HT-29 (cell line): ENCODE data around the gene MSANTD2. TPM values are rescaled to one million over a fixed set of nuclear protein-coding genes. Genes with fewer than 3 reads are reported as not detected.

ENCODE experiments used
- DNase-seq: peaks from one replicate; pipeline ENCODE4 v3.0.0-alpha.2; 2015; ENCODE audit warnings: low spot score
- total RNA-seq: library from RNA; depleted of rRNA; stranded (reverse); fragments of >200 nt; shearing (Covaris generic); gene quantifications from 2 replicates; pipeline ENCODE4 v1.2.3, GENCODE V29; 2014; rRNA removed

MSANTD2 gene
- total RNA-seq = 24.2 and 27.5 TPM in 2 replicates

DNA sequence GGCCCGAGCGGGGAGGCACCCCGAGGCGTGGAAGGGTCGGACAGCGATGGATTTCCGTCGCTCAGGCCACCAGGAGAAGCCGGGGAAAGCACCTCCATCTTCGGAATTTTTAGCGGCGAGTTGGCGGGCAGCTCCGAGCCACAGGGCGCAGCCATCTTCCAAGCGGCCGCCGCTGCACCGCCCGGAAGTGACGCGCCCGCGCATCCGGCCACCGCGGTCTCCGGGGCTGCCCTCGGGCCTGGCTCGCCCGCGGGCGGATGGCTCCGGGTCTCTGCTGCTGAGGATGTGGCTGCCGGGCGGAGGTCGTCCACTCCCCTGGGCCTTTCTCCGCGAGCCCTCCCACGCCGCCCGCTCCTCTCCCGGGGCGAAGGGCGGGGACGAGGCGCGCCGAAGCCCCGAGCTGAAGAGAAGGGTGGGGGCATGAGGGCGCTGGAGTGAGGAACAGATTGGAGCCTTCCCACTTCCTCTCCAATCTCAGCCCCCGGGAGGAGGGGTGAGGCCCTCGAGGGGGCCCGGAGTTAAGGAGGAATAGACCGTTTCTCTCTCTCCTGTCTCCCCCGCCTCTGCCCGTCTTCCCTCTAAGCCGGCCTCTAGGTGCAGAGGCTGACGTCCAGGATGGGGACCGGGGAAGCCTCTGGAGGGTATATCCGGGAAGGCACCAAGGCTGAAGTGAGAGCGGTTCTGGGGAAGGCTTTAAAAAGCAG is at the start of gene MSANTD2:
MSANTD2 (minus strand) TSS at position 181 of the 704 bp plus-strand sequence; CDS start at position 155, 26 bp downstream.
- DNase-seq = peak; percentile 74

DNA sequence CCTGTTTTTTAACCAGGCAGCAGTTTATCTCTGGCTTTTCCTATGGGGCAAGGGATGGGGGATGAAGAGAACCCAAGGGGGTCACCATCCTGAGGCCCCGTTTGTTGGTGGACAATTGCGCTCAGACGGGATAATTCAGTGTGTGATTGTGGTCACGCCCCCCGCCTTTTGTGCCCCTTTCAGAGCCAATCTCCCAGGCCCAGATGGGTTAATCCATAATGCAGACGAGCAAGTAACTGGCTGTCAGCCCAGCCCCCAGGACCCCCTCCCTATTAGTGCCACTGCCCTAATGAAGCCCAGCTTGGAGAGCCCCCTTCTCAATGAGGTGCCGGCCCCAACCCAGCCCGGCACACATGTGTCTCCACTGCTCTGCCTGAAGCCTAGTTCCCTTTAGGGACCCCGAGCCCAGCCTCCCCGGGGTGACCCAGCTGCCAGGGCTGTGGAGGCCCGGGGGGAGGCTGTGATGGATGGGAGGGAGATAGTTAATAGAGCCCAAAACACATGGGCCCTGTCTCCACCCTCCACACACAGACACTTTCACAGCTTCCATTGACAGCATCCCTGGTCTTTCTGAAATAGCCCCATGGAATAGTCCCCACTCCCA is 46.0 kb upstream of the MSANTD2 start:
- DNase-seq = no peak

DNA sequence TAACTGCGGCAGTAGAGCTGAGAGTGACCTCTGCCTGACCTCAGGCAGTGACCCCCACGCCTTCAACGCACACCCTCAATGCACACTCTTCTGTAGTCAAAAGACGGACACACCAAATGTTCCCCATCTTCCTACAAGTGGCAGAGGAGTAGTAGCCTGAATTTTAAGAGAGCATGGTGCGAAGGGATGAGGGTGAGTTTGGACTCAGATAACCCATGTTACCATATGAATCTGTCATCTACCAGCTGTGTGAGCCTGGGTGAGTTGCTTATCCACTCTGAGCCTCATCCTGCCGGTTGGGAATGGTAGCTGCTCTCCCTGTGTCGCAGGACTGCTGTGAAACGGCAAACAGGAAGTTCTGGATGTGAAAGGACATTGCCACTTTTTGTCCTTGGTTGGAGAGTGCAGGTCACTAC is 44.5 kb upstream of the MSANTD2 start:
- DNase-seq = no peak

DNA sequence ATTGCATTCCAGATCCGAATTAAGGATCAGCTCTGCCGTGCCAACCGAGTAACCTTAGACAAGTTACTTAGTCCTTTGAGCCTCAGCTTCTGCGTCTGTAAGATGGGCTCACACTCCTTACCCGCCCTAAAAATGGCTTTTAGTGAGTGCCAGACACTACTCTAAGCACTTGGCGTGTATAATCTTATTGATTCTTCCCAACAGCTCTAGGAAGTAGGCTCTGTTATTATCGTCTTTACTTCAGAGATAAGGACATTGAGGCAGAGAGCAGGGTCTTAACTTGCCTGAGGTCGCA is 43.4 kb upstream of the MSANTD2 start:
- no peak for DNase-seq

DNA sequence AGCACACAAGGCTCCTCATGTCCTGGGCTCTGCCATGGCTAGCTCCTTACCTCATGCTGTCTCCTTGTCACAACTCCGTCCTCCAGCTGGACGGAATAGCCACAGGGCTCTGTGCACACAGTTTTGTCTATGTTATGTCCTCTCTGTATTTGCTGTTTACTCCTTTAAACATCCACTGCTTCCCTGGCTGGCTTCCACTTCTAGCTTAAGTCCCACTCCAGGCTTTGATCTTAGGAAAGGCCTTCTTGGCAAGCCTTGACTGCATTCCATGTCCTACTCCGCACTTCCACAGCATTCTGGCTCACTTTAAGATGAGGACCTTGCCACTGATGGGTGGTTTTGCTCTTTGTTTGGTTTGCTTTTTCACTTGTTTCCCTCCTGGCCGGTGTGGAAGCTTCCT is 42.1 kb upstream of the MSANTD2 start:
- no peak for DNase-seq

DNA sequence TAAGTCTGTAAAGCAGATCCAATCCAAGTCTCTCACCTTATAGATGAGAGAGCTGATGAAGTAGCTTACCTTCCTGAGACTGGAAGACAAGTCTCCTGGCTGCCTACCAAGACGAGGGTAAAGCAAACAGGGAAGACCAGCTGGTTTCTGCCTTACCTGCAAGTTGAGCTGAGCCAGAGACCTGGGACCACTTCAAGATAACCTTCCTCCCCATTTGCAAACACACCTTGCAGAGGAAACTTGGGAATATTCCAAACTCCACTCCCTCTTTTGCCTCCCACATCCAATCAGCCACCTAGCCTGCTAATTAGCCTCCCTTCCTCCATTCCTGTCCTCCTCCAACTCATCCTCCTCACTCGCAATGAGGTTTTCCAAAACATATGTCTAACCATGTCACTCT is 41.6 kb upstream of the MSANTD2 start:
- DNase-seq = no peak

DNA sequence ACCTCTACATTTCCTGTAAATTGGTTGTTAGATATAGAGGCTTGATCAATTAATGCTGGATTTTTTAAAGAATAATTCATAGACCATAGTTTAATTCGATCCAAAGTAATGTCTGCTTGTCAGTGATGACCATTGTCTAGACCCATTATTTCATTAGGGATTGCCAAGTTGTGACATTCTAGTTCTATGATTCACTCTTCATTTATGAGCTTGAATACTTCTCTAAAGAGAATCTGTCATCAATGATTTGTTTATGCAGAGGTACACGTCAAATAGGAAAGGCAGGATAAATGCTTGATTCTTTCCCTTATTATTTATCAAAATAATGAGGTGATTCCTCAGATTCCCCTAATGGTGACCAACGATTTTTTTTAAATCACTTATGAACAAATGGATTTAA is 41.0 kb upstream of the MSANTD2 start:
- DNase-seq = no peak

DNA sequence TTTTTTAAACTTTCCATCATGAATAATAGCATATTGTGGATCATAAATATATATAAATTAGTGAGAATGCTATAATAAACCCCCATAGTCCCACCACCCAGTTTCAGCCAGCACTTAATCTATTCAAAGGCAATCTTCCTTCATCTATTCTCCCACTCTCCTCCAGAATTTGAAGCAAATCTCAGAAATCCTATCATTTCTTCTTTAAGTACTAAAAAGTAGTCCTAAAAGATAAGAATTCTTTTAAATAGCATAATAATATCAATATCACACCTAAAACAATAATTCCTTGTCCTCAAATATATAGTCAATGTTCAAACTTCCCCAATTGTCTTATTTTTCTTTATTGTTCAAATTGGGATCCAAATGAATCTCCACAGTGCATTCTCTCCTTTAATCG is 40.5 kb upstream of the MSANTD2 start:
- no peak for DNase-seq

DNA sequence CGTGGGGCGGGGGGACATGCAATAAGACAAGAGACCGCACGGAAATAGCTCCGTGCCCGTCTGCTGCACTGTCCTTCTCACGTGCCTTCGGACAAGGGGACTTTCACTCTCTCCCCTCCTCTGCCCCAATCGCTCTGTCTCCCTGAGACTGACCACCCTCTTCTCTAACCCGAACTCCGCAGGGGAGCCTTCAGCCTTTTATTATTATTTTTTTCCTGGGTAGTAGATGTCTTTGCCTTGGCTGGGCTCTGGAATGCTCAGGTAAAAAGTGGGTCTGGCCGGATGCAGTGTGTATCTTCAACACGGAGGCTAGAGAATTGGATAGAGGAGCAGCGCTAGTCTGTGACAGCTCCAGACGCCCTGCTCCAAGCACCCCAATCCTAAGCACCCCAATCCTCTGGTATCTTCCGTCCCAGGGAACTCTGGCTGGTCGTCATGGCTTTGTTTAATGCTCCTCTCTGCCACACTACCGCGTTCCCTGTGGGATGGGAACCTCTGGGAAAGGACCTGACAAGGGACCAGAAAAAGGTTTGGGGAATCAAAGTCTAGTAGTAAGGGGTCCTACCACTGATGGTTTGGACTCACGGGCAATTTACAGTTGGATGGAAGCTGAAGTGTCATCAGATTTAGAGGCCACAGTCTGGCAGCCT is 39.9 kb upstream of the MSANTD2 start:
- no peak for DNase-seq

DNA sequence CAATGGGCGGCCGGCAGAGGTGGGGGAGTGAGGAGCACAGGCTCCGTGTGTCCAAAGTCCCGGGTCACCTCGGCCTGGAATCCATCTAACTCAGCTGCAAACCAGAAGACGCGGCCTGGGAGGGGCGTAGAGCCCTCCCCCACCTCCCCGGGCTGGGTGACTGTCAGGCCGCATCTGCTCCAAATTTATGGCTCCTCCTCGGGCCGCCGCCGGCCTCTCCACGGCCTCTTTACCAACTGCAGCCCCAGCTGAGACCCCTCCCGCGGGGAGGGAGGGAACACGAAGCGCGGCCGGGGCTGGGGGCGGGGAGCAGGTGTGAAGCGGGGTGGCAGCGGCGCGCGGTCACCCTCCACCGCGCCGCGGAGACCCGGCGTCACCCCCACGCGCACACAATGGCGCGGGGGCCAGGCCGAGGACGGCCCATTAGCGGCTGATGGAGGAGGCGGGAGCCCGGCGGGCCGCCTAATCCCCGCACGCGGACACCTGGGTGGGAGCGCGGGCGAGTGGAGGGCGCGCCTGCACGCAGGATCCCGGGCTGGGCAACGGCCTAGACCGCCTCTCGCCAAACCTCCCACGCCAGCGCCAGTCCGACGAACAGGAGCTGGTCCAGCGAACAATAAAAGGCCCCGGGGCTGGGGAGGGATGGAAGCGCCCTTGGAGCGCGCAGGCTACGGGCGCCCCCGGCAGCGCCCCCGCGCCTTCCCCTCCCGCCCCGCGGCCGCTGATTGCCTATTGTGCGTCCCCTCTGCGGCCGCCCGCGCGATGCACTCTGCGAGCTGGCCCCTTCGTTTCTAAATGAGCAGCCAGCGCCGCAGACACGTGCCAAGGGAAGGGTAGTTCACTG is 39.1 kb upstream of the MSANTD2 start:
- no peak for DNase-seq

DNA sequence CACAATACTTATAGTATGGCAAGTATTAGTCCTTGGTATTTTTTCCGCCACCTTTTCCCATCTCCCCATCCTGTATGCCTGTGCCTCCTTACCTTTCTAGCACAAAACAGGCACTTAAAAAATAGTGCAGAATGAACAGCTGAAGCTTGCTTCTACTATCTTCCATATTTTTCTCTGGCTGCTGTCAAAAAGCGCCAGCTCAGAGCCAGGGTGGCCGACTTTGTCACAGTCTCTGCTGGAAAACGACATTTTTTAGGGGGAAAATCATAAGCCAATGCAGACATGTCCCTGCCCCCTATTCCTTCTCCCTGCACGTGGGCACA is 38.6 kb upstream of the MSANTD2 start:
- DNase-seq = no peak

DNA sequence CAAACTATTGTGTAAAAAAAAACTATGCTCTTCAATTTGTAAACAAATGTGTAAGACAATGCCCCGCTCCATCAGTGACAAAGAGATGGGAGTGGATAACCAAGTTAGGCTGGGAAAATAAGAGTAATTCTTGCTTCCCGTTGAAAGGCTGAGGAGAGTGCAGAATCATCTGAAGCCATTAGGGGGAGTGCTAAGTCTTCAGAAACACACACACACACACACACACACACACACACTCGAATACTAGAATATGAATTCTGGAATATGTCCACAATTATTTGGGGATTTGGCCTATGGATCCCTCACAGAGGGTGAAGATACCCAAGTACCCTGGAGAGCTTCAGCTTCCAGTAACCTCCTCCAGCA is 37.3 kb upstream of the MSANTD2 start:
- DNase-seq = peak; percentile 89

DNA sequence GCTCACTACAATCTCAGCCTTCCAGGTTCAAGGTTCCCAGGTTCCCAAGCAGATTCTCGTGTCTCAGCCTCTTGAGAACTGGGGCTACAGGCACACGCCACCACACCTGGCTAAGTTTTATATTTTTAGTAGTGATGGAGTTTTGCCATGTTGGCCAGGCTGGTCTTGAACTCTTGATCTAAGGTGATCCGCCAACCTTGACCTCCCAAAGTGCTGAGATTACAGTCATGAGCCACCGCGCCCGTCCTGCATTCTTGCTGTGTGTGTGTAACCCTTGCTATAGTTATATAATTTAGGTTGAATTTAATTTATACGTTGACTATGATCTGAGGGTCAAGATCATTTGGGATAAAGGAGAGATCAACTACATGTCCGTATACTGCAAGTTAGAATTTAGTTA is 35.7 kb upstream of the MSANTD2 start:
- no peak for DNase-seq

DNA sequence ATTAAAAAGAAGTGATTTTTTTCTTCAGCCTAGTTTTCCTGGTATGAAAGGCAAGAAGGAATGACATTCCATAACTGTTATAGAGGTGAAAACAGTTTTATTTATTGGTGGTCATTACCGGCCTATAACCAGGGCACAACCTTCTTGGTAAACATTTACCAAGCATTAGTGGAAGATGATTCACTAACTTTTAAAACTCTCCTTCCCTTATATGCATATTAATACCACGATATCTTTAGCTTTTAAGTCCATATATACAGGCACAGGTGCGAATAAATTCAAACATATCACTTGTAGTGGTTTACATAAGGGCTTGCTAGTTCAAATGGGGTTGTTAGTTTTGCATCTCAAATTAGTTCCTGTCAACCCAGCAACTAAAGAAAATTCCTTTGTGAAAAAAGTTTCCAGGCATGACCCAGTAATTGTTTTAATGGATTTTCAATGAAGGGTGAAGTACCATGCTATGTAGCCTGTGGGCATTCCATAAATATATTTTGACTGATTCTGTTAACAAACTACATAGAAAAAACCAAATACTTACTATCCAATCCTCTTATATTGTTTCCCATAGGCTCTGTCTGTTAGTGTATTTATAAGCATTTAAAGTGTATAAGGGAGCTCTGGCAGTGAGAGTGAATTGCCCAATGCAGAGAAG is 34.4 kb upstream of the MSANTD2 start:
- peak; percentile 67 for DNase-seq

DNA sequence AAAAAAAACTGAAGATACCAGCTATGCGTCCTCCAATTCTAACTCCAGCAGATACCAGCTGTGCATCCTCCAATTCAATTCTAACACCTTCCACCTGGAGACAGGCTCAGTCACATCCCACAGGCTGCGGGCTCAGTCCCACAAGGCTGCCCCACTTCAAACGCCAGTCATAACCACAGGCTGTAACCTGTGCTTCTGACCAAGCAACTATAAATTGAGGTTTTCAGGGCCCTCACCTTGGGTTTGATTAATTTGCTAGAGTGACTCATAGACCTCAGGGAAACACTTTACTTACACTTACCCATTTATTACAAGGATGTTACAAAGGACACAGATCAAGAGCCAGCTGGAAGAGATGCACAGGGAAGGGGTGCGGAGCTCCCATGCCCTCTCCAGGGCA is 32.4 kb upstream of the MSANTD2 start:
- peak; percentile 59 for DNase-seq

DNA sequence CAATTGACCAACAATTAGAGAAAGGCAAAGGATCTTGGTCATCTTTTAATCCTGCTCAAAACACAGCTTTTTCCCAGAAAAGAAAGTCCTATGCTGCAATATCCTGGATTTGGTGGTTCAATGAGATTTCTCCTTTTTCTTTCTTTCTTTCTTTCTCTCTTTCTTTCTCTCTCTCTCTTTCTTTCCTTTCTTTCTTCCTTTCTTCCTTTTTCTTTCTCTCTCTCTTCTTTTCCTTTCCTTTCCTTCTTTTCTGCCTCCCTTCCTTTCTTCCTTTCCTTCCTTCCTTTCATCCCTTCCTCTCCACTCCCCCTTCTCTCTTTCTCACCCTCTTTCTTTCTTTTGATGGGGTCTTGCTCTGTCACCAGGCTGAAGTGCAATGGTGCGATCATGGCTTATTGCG is 31.7 kb upstream of the MSANTD2 start:
- no peak for DNase-seq

DNA sequence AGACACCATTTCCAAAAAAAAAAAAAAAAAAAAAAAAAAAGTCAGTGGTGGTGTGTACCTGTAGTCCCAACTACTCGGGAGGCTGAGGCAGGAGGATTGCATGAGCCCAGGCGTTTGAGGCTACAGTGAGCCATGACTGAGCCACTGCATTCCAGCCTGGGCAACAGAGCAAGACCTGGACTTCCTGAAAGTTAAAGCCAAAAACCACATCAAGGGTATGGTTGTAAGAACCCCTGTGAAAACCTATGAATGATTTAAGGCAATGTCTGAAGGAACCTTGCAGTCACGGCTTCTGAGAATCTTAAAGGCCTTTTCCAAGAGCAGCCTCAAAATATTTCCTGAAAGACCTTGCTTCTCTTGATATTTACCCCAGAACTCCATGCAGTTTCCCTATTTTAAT is 30.5 kb upstream of the MSANTD2 start:
- no peak for DNase-seq

DNA sequence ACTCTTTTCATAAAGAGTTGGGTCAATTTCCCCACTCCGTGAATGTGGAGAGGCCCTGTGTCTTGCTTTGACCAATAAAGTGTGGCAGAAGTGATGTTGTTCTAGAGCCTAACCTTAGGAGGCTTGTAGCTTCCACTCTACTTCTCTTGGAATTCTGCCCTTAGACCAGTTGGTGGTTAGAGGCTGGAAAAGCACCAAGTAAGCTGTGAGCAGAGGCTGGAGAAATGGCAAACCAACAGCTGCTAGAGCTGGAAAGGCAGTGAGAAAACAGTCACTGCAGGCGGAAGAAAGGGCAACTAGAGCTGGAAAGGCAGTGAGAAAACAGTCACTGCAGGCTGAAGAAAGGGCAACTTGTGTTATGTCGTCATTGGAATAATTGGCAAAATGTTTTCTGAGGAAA is 29.8 kb upstream of the MSANTD2 start:
- no peak for DNase-seq

DNA sequence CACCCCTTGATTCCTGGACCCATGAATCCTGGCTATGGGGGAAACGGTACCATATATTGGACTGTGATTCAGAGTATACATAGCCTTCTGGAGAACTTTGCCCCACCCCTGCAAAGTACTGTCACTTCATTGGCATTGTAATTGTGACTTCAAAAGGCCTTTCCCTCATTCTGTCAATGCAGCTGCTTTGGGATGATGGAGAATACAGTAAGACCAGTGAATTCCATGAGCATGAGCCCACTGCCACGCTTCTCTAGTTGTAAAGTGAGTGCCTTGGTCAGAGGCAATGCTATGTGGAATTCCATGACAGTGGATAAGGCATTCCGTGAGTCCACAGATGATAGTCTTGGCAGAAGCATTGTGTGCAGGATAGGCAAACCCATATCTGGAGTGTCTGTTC is 25.7 kb upstream of the MSANTD2 start:
- DNase-seq = no peak

DNA sequence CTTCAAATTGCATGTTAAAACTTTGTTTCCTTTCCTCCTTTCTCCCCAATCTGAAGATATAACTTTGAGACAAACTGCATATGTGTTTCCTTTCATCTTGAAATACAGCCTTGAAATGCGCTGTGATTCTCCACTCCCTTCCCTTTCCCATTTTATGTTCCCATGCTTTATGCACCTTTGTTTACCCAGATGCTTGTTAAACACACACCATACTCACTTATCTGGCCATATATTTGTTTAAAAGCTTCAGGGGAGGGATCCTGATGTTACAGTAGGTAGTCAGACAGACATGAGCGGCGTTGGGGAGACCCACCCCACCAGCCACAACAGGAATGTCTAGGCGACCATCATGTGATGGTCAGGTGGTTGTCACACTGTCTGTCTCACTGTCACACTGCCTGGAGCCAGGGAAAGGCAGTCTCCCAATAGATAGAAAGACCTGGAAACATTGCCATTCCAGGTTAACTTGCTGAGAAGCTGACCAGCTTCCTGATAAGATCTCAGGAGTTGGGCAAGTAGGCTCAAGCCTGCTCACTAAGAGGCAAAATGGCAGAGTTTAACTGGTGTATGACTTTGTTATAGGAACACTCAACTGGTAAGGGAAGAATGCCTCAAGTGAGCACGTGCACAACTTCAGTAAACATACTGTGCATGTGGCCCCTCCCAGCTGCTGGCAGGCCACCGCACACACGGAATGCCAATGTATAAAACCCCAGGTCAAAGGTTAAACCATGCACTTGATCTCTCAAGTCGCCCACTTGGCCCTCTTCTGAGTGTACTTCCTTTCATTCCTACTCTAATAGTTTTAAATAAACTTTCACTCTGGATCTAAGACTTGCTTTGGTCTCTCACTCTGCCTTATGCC is 23.5 kb upstream of the MSANTD2 start:
- DNase-seq = peak; percentile 54
